ENCODE results near the gene GGCT. TPM values are rescaled to one million over a fixed set of nuclear protein-coding genes. Genes with fewer than 3 reads are reported as not detected.
"Not testable (repeated sequence)": the region's sequence is repeated elsewhere in the genome, so short reads cannot be mapped to it uniquely, and the experiment has no call there.

GGCT gene
- polyA plus RNA-seq, 1 donor: 36.0 TPM

GRCh38 chr7:30515761-30516160, 11.1 kb upstream of the GGCT start:
- no peak for DNase-seq (ENCODE audit: low read depth)

GRCh38 chr7:30514776-30515175, 10.1 kb upstream of the GGCT start:
- DNase-seq (ENCODE audit: low read depth): no peak

GRCh38 chr7:30514177-30514576, 9.5 kb upstream of the GGCT start:
- no peak for DNase-seq (ENCODE audit: low read depth)

- DNase-seq (ENCODE audit: low read depth): no peak
Observed at GRCh38 chr7:30513762-30514161, 9.1 kb upstream of the GGCT start.

GRCh38 chr7:30511973-30512662, 7.5 kb upstream of the GGCT start:
- no peak for DNase-seq (ENCODE audit: low read depth)

GRCh38 chr7:30511494-30511893, 6.9 kb upstream of the GGCT start:
- DNase-seq (ENCODE audit: low read depth): no peak

GRCh38 chr7:30510124-30511075, 5.8 kb upstream of the GGCT start:
- no peak for DNase-seq (ENCODE audit: low read depth)

GRCh38 chr7:30509171-30509857, 4.7 kb upstream of the GGCT start:
- DNase-seq (ENCODE audit: low read depth): not testable (repeated sequence)

GRCh38 chr7:30507346-30507900, 2.8 kb upstream of the GGCT start:
- not testable (repeated sequence) for DNase-seq (ENCODE audit: low read depth)

- DNase-seq (ENCODE audit: low read depth): no peak
Observed at GRCh38 chr7:30505174-30505697, 607 bp upstream of the GGCT start.

- DNase-seq (ENCODE audit: low read depth): no peak
Observed at GRCh38 chr7:30503274-30504212, 1.1 kb downstream of the GGCT start.

GRCh38 chr7:30502470-30503251, 2.0 kb downstream of the GGCT start:
- DNase-seq (ENCODE audit: low read depth): no peak

GRCh38 chr7:30501264-30501663, 3.4 kb downstream of the GGCT start:
- no peak for DNase-seq (ENCODE audit: low read depth)

- DNase-seq (ENCODE audit: low read depth): no peak
Observed at GRCh38 chr7:30493228-30493627, 11.4 kb downstream of the GGCT start.

- no peak for DNase-seq (ENCODE audit: low read depth)
Observed at GRCh38 chr7:30491417-30491816, 13.2 kb downstream of the GGCT start.

- no peak for DNase-seq (ENCODE audit: low read depth)
Observed at GRCh38 chr7:30487371-30487770, 17.3 kb downstream of the GGCT start.

- DNase-seq (ENCODE audit: low read depth): no peak
Observed at GRCh38 chr7:30485667-30486066, 19.0 kb downstream of the GGCT start.

GRCh38 chr7:30481416-30481815, 23.2 kb downstream of the GGCT start:
- DNase-seq (ENCODE audit: low read depth): not testable (repeated sequence)

GRCh38 chr7:30479202-30480120, 25.2 kb downstream of the GGCT start:
- no peak for DNase-seq (ENCODE audit: low read depth)

Measured in forelimb muscle (tissue), 1 donor.